Muscle layer of duodenum (tissue), 2 donors: ENCODE data around the gene CUL4B.
A peak's percentile ranks its signal among the peaks of the same experiment; 100 is the strongest.
"Not testable (repeated sequence)": the region's sequence is repeated elsewhere in the genome, so short reads cannot be mapped to it uniquely, and the experiment has no call there.

Experiments used
- H3K27ac ChIP-seq: one replicate; pipeline ENCODE4 v1.7.0; 2013; ENCODE audit warnings: mild to moderate bottlenecking, low read length
- H3K27me3 ChIP-seq: one replicate; pipeline ENCODE4 v1.7.0; 2013; ENCODE audit warnings: low read depth, mild to moderate bottlenecking, control low read depth, low read length
- H3K36me3 ChIP-seq, 2 donors: one replicate each; pipeline ENCODE4 v1.7.0; 2013; ENCODE audit warnings: low read length in 2 of 2, control low read depth in 1 of 2, mild to moderate bottlenecking in 1 of 2; ENCODE audit not compliant: insufficient read depth in 2 of 2, control insufficient read depth in 1 of 2
- H3K4me1 ChIP-seq, 2 donors: one replicate each; pipeline ENCODE4 v1.7.0; 2013; ENCODE audit warnings: low read length in 2 of 2, mild to moderate bottlenecking in 2 of 2, control low read depth in 1 of 2, moderate library complexity in 1 of 2; ENCODE audit not compliant: insufficient read depth in 2 of 2, control insufficient read depth in 1 of 2
- H3K4me3 ChIP-seq, 2 donors: one replicate each; pipeline ENCODE4 v1.7.0; 2013; ENCODE audit warnings: low read length in 2 of 2, low read depth in 1 of 2, mild to moderate bottlenecking in 1 of 2
- H3K9me3 ChIP-seq, 2 donors: one replicate each; pipeline ENCODE4 v1.7.0; 2013; ENCODE audit warnings: low read length in 2 of 2, control low read depth in 1 of 2, mild to moderate bottlenecking in 1 of 2; ENCODE audit not compliant: control insufficient read depth in 1 of 2
- donor health status: healthy.

CUL4B gene

GRCh38 chrX:120560842-120561633 is at the start of gene CUL4B:
Gene CUL4B, minus strand, starts transcription at chrX:120560962. Its CDS starts 324 bp downstream, at chrX:120560638.
- Histone ChIP-seq H3K4me1 (peaks cover 6 to 11% of the 10 kb centered on the region in 2 donors), H3K36me3 (peaks cover 6 to 13% of the 10 kb centered on the region in 2 donors), H3K9me3 (no peaks in the 10 kb centered on the region), H3K27ac (peak within 1 kb of the TSS; percentile 96), H3K27me3 (no peaks in the 10 kb centered on the region), H3K4me3 (peak within 1 kb of the TSS; percentile 72 to 87)

GRCh38 chrX:120604361-120604782 is 43.6 kb upstream of the CUL4B start:
- Histone ChIP-seq H3K4me3 (peak overlapping the region; percentile 57 to 91), H3K4me1 (peaks cover 0 to 7% of the 10 kb centered on the region in 2 donors), H3K27me3 (no peaks in the 10 kb centered on the region), H3K27ac (peak overlapping the region; percentile 97), H3K9me3 (no peaks in the 10 kb centered on the region), H3K36me3 (peaks cover 0 to 12% of the 10 kb centered on the region in 2 donors)

- Histone ChIP-seq H3K27ac (peak within 1 kb of the TSS; percentile 97), H3K27me3 (no peaks in the 10 kb centered on the region), H3K4me1 (peaks cover 0 to 7% of the 10 kb centered on the region in 2 donors), H3K9me3 (no peaks in the 10 kb centered on the region), H3K36me3 (peaks cover 0 to 7% of the 10 kb centered on the region in 2 donors), H3K4me3 (peak within 1 kb of the TSS; percentile 57 to 91)
Observed at GRCh38 chrX:120603707-120604360, 43.1 kb upstream of the CUL4B start, which contains the start of gene MCTS1. Gene MCTS1, plus strand, starts transcription at chrX:120604101. Its CDS starts 136 bp downstream, at chrX:120604237.

- Histone ChIP-seq H3K27ac (no peak overlapping the region), H3K4me3 (no peak overlapping the region), H3K4me1 (no peaks in the 10 kb centered on the region), H3K9me3 (no peaks in the 10 kb centered on the region), H3K27me3 (no peaks in the 10 kb centered on the region), H3K36me3 (no peaks in the 10 kb centered on the region)
Observed at GRCh38 chrX:120585702-120586101, 24.9 kb upstream of the CUL4B start.

- no peaks in the 10 kb centered on the region for H3K36me3 ChIP-seq
- no peak overlapping the region for H3K4me3 ChIP-seq
- no peaks in the 10 kb centered on the region for H3K27me3 ChIP-seq
- no peaks in the 10 kb centered on the region for H3K4me1 ChIP-seq
- H3K9me3 ChIP-seq: no peaks in the 10 kb centered on the region
- no peak overlapping the region for H3K27ac ChIP-seq
Observed at GRCh38 chrX:120575379-120576114, 14.8 kb upstream of the CUL4B start.

GRCh38 chrX:120573806-120574205 is 13.0 kb upstream of the CUL4B start:
- H3K4me1 ChIP-seq, H3K4me3 ChIP-seq, H3K27ac ChIP-seq, H3K27me3 ChIP-seq, H3K9me3 ChIP-seq, H3K36me3 ChIP-seq: not testable (repeated sequence)

- H3K27ac ChIP-seq: no peak overlapping the region
- H3K4me1 ChIP-seq: no peaks in the 10 kb centered on the region
- no peaks in the 10 kb centered on the region for H3K36me3 ChIP-seq
- no peak overlapping the region for H3K4me3 ChIP-seq
- no peaks in the 10 kb centered on the region for H3K27me3 ChIP-seq
- no peaks in the 10 kb centered on the region for H3K9me3 ChIP-seq
Observed at GRCh38 chrX:120570011-120570600, 9.3 kb upstream of the CUL4B start.

- H3K27me3 ChIP-seq: no peaks in the 10 kb centered on the region
- no peaks in the 10 kb centered on the region for H3K36me3 ChIP-seq
- H3K4me3 ChIP-seq: no peak overlapping the region
- no peaks in the 10 kb centered on the region for H3K4me1 ChIP-seq
- no peak overlapping the region for H3K27ac ChIP-seq
- H3K9me3 ChIP-seq: no peaks in the 10 kb centered on the region
Observed at GRCh38 chrX:120568609-120569008, 7.8 kb upstream of the CUL4B start.

GRCh38 chrX:120568035-120568434 is 7.3 kb upstream of the CUL4B start:
- Histone ChIP-seq H3K36me3 (no peaks in the 10 kb centered on the region), H3K9me3 (no peaks in the 10 kb centered on the region), H3K4me3 (no peak overlapping the region), H3K4me1 (peaks cover 0 to under 1% of the 10 kb centered on the region in 2 donors), H3K27ac (no peak overlapping the region), H3K27me3 (no peaks in the 10 kb centered on the region)

- Histone ChIP-seq H3K27ac (no peak overlapping the region), H3K27me3 (no peaks in the 10 kb centered on the region)
Observed at GRCh38 chrX:120566817-120567216, 6.1 kb upstream of the CUL4B start.

GRCh38 chrX:120564925-120565324 is 4.2 kb upstream of the CUL4B start:
- H3K9me3 ChIP-seq: no peaks in the 10 kb centered on the region
- H3K27ac ChIP-seq: no peak overlapping the region
- peaks cover 4 to 6% of the 10 kb centered on the region in 2 donors for H3K4me1 ChIP-seq
- no peak overlapping the region for H3K4me3 ChIP-seq
- H3K36me3 ChIP-seq: peaks cover 0 to 3% of the 10 kb centered on the region in 2 donors
- no peaks in the 10 kb centered on the region for H3K27me3 ChIP-seq

More at GRCh38 chrX:120566817-120567216, 6.1 kb upstream of the CUL4B start:
- no peaks in the 10 kb centered on the region for H3K9me3 ChIP-seq
- H3K4me3 ChIP-seq: no peak overlapping the region
- no peaks in the 10 kb centered on the region for H3K36me3 ChIP-seq
- peaks cover 4 to 6% of the 10 kb centered on the region in 2 donors for H3K4me1 ChIP-seq
